Glomerular visceral epithelial cell (primary cell): ENCODE measurements around the gene PCSK5.
"Not testable (repeated sequence)": the region's sequence is repeated elsewhere in the genome, so short reads cannot be mapped to it uniquely, and the experiment has no call there.

ENCODE experiments used
- DNase-seq: peaks from one replicate; pipeline ENCODE4 v3.0.0-alpha.2; 2016; ENCODE audit errors: extremely low spot score

PCSK5 gene

DNA sequence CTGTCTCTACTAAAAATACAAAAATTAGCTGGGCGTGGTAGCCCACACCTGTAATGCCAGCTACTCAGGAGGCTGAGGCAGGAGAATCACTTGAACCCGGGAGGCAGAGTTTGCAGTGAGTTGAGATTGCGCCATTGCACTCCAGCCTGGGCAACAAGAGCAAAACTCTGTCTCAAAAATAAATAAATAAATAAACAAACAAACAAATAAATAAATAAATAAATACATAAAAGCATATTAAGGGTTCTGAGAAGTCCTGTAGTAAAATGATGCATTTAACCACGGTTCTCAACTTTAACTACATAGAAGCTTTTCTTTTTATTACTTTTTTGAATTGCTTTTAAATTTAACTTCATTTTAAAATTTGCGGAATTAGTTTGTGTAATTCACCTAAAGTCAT lies 190.8 kb downstream of the PCSK5 start:
- not testable (repeated sequence) for DNase-seq

DNA sequence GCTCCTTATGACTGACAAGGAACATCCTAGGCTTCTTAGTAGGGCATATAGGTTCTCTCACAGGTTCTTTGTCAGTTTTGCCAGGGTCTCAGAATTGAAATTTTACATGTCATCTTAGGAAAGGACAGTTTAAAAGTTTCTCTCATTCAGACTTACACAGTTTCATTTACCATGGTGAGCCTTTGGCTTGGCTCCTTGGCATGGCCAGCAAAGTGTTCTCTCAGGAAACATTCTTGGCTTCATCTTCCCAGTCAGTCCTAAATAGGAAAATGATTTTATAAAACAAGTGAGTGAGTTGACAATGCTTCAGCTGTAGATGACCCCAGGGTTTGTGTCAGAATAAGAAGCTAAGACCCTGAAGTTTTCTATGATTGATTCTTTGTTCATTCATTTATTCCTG lies 191.6 kb downstream of the PCSK5 start:
- no peak for DNase-seq

- no peak for DNase-seq
Observed at GRCh38 chr9:76085596-76085995, 195.1 kb downstream of the PCSK5 start.

DNA sequence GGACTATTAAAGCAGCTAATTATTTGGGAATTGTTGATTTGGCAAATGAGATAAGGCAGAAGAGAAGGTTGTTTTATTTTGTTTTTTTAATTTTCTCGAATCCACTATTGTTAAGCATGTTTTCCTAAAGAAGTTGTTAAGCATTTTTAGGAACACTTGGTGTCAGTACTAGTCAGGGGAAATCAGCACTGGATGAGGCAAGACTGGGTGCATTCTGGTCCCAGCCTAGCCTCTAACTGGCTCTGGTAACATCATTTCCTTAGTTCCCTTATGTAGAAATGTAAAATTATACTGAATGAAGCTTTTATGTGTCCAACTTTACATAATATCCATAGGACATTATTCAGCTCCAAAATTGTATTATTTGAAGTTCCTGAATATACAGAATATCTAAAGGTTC lies 196.1 kb downstream of the PCSK5 start:
- DNase-seq, result no peak

DNA sequence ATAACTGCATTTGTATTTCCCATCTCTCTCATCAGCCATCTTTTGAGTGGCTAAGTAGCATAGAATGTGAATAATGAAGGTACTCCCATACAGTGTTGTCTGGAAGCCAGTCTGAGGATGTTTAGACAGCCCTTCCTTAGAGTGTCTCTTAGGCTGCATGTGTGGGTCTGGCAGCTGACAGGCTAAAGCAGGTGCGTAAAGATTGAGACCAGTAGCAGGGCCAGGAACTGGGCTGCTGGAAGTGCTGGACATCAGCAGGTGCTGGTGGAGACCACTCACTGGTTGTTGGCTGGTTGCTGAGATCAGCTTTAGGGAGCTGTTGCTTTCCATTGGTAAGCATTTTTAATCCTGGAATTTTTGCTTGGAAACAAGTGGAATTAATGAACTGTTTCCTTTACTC lies 197.5 kb downstream of the PCSK5 start:
- no peak for DNase-seq

GRCh38 chr9:76090330-76090729 lies 199.9 kb downstream of the PCSK5 start:
- DNase-seq, result no peak

GRCh38 chr9:76090909-76091308 lies 200.4 kb downstream of the PCSK5 start:
- no peak for DNase-seq

- DNase-seq, result no peak
Observed at GRCh38 chr9:76092572-76092971, 202.1 kb downstream of the PCSK5 start.

- no peak for DNase-seq
Observed at GRCh38 chr9:76095585-76095984, 205.1 kb downstream of the PCSK5 start.

GRCh38 chr9:76099516-76099915 lies 209.0 kb downstream of the PCSK5 start:
- DNase-seq, result no peak

- DNase-seq, result no peak
Observed at GRCh38 chr9:76101075-76101474, 210.6 kb downstream of the PCSK5 start.

GRCh38 chr9:76101491-76101890 lies 211.0 kb downstream of the PCSK5 start:
- no peak for DNase-seq

DNA sequence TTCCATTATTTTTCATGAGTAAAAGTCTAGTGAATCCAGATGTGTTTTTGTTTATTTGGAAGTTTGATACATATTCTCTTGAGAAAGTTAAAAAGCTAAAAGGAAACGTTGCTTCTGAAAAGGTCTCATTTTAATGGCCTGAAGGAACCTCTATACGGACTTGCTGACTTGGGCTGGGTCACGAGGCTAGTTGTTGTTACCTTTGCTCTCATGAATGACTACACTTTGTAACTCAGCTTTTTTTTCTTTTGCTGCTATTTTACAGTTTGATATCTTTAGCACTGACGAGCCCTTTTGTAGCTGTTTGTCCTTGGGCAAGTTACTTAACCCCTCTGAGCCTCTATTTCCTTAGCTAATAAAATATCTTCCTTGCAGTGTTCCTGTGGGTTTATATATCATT lies 211.5 kb downstream of the PCSK5 start:
- no peak for DNase-seq

DNA sequence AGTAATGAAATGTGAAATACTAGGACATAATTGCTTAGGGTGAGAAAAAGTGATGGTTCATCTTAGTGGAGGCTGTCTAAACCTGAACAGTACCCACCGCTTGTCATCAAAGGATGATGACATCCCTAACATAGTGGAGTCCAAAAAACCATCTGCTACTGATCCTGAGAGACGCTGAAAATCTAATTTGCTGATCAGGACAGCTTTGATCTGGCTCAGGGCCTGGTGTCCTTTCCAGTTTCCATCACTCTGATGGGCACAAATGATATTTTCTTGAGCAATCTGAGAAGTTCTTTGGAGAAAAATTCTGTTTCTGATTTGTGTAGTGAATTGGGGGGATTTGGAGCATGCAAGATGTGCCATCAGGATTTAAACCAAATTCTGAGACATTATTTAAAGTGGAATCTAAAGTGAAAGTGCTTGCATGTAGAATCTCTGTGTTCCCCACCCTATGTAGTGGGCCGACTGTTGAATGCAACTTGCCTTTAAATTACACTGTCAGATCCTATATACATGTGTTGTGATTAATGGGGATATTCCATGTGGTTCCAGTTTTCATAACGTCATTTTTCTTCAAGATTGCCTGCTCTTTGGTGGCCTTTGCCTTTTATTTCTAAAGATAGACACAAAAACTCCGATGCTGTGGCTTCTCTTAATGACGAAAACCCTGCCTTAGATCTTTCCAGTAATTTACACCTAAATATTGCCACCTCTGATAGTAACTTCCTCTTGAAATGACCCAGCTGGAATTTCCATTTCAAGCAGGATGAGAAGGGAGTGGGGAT lies 213.2 kb downstream of the PCSK5 start:
- DNase-seq, result no peak

- DNase-seq, result no peak
Observed at GRCh38 chr9:76107482-76107881, 217.0 kb downstream of the PCSK5 start.

GRCh38 chr9:76109953-76110352 lies 219.5 kb downstream of the PCSK5 start:
- no peak for DNase-seq

GRCh38 chr9:76112151-76112550 lies 221.7 kb downstream of the PCSK5 start:
- no peak for DNase-seq

- DNase-seq, result no peak
Observed at GRCh38 chr9:76114144-76114543, 223.7 kb downstream of the PCSK5 start.

DNA sequence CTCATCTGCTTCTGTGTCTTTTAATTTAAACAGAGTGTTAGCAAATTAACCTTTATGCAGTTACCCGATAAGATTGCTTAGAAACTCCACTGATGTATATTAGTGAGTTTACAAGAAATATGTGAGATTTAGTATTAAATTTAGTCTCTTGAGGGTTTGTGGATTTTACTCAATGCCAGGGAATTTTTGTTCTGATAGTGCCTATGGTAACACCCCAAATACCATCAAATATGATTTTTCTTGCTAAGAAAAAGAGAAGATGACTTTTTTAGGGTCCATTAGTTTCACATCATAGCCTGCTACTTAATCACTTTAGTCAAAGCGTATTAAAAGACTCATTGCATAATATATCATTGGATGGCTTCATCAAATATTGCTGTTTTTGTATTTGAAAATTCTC lies 224.9 kb downstream of the PCSK5 start:
- no peak for DNase-seq

GRCh38 chr9:76115982-76116646 lies 225.6 kb downstream of the PCSK5 start:
- no peak for DNase-seq

DNA sequence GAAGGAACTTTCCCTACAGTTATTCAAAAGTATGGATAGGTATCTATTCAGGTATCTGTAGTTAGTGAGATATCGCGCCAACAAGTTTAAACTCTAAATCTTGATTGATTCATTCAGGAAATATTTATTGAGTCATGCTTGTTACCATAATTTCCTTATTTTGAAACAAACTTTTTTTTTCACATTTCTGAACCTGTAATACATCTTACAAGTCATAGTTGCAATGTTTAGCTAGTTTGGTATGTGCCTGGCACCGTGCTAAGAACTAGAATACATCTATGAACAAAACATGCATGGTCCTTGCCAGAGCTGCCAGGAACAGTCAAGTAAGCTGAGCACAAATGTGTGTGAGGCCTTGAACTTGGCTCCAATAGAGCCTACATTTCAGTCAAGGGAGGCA lies 226.4 kb downstream of the PCSK5 start:
- DNase-seq, result no peak

- no peak for DNase-seq
Observed at GRCh38 chr9:76127637-76128036, 237.2 kb downstream of the PCSK5 start.

GRCh38 chr9:76135902-76136301 lies 245.4 kb downstream of the PCSK5 start:
- no peak for DNase-seq

DNA sequence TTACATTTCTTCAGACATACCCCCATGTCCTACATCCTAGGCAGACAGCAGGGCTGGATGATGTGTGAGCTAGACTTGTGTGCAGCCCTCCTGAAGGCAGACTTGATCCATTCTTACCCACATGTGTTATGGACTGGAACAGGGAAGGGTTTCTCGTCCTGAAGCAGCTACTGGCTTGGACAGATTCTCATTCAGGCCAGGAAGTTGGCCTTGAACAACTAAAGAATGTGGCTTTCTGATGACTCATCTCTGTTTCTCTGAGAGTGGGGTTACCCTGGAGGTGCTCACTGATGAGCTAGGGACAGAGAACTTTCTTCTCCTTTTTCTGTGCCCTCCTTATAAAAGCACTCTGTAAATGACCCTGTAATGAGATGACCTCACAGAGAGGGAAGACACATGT lies 246.5 kb downstream of the PCSK5 start:
- peak; percentile 21 for DNase-seq
